ENCODE results near the gene FAM107B.

FAM107B gene

DNA sequence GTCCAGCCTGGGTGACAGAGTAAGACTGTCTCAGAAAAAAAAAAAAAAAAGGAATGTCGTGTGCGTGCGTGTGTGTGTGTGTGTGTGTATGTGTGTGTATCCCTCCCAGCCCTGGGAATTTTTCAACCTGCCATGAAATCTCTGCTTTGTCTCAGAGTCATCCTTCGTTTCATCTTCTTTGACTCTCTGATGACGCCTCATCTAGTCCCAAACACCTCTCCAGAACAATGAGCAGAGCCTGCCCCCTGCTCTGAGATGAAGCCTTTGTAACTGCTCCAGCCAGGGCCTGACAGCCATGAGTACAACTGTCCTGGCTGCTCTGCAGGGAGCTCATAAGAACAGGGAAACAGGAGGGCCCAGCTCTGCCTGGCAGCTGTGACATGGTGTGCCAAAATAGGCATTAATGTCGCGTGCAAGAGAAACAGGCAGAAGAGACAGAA is 149.5 kb downstream of the FAM107B start:
- no peak for DNase-seq (ENCODE audit: low read depth)

GRCh38 chr10:14624600-14624999 is 150.1 kb downstream of the FAM107B start:
- DNase-seq (ENCODE audit: low read depth) = no peak

DNA sequence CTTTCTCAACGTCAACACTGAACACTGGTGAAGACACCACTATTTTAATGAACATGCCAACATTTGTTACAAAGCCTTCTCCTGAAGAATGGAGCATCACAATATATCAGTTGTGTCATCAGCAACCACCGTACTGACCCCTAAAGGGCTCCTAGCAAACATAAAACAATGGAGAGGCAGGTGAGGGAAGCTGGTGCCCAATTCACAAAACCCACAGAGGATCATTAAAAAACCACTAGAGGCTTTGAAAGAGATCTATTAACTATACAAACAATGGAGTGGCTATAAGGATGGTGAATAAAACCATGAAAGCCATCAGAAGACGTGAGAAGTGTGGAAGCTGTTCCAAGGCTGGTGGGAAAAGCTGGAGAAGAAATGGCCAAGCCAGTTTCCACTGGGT is 150.8 kb downstream of the FAM107B start:
- DNase-seq (ENCODE audit: low read depth) = no peak

GRCh38 chr10:14621037-14621436 is 153.7 kb downstream of the FAM107B start:
- no peak for DNase-seq (ENCODE audit: low read depth)

DNA sequence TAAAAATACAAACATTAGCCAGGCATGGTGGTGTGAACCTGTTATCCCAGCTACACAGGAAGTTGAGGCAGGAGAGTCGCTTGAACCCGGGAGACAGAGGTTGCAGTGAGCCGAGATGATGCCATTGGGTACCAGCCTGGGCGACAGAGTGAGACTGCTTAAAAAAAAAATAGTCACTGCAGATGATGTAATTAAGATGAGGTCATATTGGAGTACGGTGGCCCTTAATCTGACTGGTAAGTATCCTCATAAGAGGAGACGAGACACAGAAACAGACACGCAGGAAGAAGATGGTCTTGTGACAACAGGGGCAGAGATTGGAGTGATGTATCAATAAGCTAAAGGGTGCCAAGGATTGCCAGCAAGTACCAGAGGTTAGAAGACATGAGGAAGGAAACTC is 156.0 kb downstream of the FAM107B start:
- DNase-seq (ENCODE audit: low read depth) = no peak

GRCh38 chr10:14617852-14618251 is 156.8 kb downstream of the FAM107B start:
- no peak for DNase-seq (ENCODE audit: low read depth)

- DNase-seq (ENCODE audit: low read depth) = no peak
These were observed 157.6 kb downstream of the FAM107B start for GRCh38 chr10:14616955-14617730.

- DNase-seq (ENCODE audit: low read depth) = no peak
These were observed 158.2 kb downstream of the FAM107B start for GRCh38 chr10:14616465-14616864.

GRCh38 chr10:14613588-14613920 is 161.1 kb downstream of the FAM107B start:
- DNase-seq (ENCODE audit: low read depth) = no peak

DNA sequence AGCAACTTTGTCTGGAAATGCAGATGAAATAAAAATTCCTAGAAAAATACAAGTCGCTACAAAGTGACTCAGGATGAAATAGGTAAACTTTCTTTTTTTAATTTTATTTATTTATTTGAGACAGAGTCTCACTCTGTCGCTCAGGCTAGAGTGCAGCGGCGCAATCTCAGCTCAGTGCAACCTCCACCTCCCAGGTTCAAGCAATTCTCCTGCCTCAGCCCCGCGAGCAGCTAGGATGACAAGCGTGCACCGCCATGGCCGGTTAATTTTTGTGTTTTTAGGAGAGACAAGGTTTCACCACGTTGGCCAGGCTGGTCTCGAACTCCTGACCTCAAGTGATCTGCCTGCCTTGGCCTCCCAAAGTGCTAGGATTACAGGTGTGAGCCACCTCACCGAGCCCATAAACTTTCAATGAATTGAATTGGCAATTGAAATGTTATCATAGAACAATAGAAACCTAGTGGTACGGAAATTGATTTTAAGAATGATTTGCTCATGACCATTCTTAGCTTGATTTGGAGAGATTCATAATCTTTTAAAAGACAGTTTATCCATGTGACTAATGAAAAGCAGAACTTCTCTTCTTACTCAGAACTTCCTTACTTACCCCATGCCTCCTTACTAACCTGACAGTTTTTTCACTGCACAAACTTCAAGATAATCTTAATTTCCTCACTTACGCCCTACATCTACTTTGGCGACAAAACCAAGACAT is 161.7 kb downstream of the FAM107B start:
- no peak for DNase-seq (ENCODE audit: low read depth)

DNA sequence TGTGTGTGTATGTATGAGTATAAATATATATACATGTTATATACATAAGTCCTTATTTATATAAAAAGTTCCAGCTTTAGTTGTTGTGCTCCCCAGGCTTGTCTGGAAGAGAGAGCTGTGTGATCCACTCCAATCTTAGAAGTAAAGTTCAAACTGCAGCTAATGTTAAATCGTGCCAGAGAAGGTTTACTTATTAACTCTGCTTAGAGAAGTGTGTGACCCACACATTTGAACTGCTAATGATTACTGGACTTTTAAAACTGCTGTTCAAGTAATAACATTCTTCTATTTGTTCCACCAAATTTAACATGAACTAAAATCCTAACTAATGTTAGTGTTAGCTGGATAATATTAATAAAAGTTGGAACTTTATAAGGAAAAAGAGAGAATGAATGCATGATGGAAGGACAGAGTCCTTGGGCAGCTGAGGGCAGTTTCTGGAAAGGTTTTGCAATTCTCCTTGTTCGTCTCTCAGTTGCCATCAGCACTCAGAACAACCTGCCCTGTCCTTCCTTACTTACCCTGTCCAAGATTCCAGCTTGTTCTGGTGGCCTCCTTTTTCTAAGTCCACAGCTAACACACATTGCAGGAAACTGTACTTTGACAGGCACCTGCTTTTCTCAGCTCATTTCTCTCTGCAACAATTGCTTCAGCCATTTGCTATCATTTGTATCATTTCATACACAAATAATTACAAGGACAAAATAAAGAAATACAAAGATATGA is 162.6 kb downstream of the FAM107B start:
- no peak for DNase-seq (ENCODE audit: low read depth)

GRCh38 chr10:14609178-14609577 is 165.5 kb downstream of the FAM107B start:
- no peak for DNase-seq (ENCODE audit: low read depth)

GRCh38 chr10:14608381-14609001 is 166.2 kb downstream of the FAM107B start:
- no peak for DNase-seq (ENCODE audit: low read depth)

DNA sequence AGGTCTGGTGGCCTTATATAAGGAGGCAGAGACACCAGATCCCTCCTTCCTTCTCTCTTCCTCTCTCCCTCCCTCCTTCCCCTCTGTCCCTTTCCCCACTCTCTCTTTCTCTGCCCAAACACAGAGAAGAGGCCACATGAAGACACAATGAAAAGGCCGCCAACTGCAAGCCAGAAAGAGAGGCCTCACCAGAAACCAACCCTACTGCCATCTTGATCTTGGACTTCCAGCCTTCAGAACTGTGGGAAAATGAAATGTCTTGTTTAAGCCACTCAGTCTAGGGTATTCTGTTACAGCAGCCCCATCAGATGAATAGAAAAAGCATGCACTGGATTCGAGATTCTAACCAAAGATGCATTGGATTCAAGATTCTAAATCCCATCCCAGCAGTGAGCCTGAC is 168.1 kb downstream of the FAM107B start:
- no peak for DNase-seq (ENCODE audit: low read depth)

DNA sequence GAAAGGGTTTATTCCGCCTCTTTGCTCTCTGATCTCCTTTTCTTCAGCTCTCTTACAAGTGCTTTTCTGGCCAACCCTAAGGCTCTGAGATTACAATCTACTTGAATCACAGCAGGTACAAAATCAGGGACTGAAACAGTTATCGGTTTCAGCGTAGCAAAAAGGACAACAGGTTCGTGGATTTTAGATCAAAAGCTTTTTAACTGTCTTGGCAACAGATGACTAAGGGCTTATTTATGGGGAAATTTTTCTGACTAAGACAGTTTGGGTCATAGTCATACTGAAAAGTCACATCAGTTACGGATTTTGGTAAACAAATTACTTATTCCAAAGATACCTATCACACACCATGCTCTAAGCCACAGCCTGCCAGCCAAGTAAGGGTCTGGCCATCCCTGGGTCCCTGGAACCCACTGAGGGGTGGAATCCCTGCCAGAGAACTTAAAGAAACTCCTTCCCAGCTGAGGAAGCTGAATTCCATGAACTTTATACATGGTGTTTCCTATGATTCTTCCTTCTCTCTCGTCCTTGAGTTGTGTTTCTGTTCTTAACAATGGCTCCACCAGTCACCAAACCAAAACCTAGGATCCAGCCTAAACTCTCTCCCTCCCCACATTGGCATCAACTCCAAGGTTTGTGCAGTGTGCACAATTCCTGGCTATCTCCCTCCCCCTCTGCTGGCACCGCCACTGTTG is 169.3 kb downstream of the FAM107B start:
- DNase-seq (ENCODE audit: low read depth) = no peak

GRCh38 chr10:14604181-14605142 is 170.2 kb downstream of the FAM107B start:
- DNase-seq (ENCODE audit: low read depth) = peak; percentile 68

DNA sequence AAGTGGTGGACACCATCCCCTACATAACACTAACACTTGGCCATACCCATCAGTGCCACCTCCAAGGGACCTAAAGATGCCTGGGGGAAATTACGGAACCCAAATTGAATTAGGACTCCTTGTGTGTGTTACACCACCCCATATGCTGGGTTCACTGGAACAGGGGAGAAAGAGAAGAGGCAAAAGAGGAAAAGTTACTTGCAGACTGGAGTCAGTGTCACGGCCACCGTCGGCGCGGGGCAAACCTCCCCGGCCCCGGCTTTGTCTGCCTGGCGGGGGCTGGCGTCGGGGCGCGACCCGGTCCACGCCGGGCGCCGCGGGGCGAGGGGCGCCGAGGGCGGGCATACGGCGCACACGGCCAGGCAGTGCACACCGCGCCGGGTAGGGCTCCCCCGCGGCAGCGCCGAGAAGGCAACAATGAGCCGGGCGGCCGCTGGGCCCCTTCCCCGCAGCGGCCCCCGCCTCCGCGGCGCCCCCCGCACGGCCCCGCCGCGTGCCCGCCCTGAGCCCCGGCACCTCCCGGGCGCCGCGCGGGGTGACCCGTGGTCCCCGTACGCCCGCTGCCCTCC is 171.1 kb downstream of the FAM107B start:
- no peak for DNase-seq (ENCODE audit: low read depth)

- DNase-seq (ENCODE audit: low read depth) = no peak
These were observed 171.7 kb downstream of the FAM107B start for GRCh38 chr10:14602807-14603533.

GRCh38 chr10:14601872-14602725 is 172.6 kb downstream of the FAM107B start:
- peak; percentile 46 for DNase-seq (ENCODE audit: low read depth)
